NK-92 treated with Interleukin-12 subunit alpha and Interleukin-12 subunit beta, amount 100 ng/mL, for 24 hours (cell line): Measurements from ENCODE around the gene SF1.

Experiments
- DNase-seq: peaks from one replicate; lab custom pipeline; 2025; lab: John Stamatoyannopoulos, UW

The SF1 gene

DNA sequence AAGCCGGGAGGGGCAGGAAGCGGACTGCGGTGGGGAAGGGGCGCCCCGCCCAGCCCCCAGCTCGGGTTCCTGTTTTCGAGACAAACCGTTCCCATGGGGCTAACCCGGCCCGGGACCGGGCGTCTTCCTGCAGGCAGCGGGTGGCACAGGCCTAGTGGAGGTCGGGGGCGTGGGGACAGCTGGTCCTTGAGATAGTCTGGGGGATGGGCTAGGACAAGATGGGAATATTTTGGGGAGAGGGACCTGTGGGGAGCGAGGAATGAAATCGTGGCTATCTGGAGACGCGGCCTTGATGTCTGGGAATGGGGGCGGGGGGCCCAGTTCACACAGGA lies 33.2 kb downstream of the SF1 start:
- DNase-seq: peak; percentile 65

DNA sequence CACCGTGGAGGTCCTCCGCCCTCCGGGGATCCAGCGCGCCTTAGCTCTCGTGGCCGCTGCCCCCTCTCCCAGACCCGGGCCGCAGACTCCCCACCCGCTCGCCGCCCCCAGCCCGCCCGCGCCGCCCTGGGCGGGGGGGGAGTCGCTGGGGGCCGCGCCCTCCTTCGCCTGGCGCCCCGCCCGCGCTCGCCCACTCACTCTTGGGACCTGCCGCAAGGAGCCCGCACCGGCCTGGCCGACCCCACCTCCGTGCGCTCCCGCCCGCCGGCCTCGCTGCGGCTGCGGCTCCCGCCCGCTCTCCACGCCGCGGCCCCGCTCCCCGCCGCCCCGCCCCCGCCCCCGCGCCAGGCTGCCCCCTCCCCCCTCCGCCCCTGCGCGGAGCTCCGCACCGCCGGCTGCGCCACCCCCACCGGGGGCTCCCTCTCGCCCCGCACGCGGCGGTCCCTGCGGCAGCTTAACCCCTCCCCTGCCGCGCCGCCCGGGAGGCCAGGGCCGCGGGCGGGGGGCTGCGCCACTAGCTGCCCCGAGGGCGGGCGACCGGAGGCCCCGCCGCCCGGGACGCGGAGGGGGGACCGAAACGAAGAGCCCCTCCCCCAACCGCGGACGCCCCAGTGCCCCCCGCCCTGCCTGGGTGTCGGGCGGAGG lies 33.7 kb downstream of the SF1 start:
- no peak for DNase-seq

DNA sequence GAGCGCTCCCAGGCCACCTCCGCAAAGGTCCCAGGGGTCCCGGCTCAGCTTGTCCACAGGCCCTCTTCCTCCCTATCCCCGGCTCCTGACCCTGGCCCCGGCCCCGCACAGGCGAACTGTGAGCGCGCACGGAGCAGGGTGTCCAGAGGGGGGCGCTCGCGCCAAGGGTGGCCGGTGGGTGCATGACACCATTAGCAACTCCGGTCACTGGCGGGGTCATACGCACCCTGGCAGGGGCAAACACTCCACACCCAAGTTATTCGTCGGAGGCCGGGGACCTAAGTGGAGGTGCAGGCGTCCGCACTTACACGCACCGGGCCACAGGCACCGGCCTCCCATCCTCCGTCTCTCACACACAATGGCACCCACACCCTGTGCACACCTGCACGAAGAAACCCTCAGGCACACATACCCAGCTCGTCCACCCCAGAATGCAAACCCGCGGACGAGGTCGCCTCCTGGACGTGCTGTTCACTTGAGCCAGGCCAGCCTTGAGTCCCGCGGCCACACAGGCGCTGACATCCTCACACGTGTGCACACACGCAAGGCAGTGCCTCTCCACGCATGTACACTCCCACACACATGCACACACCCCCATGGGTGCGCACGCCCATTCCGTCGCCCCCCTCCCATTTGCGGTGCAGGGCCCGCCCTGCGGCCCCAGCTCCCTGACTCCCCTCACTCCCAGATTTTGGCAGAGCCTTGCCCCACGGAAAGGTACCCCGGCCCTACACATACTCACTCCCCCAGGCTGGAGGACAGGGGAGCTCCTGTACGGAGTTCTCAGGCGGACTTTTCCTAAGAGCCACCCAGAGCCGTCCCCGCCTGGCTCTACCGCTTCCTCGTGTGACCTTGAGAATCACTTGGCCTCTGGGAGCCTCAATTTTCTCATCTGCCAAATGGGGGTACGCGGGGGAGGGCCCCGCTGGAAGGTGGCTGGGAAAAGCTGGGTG lies 34.5 kb downstream of the SF1 start, which contains the start of gene RASGRP2:
RASGRP2 (minus strand) TSS at position 552 of the 953 bp plus-strand sequence. CDS start 1,276 bp downstream, outside the sequence.
- peak; percentile 32 for DNase-seq

DNA sequence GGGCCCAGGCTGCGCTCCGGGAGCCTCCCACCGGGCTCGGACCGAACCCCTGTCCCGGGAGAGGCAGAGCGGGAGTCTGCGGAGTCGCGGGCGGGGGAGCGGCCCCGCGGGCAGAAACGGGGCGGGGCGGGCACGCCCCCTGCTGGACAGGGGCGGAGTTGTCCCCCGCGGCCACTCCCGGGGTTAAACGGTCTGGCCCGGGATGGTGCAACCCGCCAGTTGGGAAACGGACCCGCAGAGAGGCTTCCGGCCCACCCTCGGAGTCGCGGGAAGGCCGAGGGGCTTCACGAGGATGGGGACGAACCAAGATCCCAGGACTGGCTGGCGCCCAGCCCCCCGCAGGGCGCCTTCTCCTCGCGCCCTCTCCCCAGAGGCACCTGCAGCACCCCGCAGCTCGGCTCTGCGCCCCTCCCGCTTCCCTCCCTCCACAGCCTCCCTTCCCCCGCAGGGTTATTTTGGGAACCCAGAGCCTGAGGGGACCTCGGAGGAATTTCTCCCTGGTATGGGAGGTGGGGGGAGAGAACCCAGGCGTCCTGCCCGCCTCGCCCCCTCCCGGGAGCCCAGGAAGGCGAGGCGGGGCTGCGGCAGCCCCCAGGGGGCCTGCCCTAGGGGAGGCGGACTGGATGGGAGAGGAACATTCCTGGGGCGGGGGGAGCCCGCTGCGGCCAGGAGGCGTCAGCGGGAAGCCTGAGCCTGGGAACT lies 35.3 kb downstream of the SF1 start:
- DNase-seq: no peak

DNA sequence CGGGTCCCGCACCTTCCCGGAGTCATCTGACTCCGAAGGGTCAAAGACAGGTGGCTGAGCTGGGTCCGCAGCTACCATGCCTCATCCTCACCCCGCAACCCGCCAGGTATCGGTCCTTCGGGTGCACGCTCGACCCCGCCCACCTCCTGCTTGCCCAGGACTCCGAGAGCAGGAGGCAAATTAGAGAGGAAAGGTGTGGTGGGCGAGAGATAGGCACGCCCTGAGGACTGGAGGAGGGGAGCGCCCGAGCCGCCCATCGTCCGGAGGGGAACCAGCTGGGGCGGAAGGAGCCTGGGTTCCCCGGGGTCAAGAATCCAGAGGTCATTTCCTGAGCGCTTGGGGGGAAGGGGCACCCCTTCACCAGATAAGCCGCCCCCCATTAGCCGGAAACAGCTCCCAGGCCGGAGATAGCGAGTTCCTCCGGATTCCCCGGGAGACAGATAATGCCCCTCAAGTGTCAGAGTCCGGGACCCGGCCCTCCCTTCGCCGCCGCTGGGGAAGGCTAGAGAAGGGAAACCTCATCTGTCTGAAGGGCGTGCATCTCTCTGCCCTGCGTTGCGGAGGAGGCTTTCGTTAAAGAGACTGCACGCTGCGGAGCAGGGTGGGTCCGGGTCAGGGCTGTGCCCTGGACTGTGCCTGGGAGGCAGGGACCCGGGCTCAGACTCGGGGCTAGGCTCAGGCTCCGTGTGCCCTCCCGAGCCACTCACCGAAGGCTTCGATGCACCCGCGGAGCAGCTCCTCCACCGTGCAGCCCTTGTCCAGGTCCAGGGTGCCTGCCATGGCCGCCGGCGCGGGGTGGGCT lies 36.1 kb downstream of the SF1 start:
- no peak for DNase-seq

DNA sequence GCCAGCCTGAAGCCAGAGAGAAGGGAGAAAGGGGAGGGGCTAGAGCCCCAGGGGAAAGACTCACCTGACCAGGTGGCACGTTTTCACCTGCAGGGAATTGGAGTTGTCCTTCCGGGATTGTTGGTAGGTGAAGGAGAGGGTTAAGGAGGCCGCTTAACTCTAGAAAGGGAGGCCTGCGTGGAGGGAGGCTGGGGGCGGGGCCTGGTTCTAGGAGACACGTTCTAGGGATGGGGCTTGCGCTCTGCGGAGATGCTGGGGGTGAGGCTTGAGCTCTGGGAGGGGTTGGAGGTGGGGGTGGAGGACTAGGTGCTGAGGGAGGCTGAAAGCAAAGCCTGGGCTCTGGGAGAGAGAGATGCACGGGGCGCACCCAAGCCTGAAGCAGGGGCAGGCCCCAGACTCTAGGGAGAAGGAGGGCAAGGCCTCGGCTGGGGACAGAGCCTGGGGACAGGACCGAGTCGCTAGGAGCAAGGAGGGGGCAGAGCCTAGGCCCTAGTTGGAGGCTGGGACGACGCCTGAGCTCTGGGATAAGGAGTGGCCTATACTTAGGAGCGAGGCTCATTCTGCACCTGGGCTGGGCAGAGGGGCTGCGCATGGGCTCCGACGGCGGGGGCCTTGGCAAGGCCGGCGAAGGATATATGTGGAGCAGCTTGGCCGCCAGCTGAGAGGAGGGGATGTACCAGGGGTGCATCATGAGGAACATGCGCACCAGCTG lies 36.8 kb downstream of the SF1 start:
- DNase-seq: no peak

DNA sequence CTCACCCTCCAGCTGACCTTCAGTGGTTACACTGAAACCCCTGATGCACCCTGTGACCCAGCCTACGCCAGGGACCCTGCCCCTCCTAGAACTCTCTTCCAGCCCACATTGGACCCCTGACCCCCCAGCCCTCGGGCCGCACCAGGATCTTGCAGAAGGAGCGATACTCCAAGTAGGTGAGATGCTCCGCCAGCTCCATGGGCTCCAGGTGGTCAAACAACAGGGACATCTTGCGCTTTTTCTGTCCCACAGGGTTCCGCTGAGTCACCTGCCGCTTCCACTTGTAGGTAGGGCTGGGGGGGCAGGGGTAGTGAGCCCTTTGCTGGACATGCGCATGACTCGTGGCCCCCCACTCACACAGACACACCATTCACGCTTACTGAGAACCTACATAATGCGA lies 38.5 kb downstream of the SF1 start:
- DNase-seq: no peak

DNA sequence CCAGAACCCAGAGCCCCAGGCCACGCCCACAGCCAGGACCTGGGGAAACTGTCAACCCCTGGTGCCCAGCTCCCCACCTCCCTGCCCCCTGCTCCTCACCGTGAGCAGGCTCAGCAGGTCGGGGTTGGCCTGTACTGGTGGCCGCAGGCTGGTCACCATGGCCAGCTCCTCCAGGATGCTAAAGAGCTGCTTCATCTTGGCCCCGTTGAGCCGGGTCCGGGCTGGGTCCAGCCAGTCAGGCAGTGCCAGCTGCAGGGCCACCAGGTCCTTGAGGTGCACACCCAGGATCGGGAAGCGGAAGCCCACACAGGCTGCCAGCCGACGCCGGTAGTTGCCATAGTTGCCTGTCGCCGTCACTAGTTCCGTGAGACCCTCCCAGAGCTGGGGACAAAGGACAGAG lies 41.7 kb downstream of the SF1 start:
- no peak for DNase-seq

DNA sequence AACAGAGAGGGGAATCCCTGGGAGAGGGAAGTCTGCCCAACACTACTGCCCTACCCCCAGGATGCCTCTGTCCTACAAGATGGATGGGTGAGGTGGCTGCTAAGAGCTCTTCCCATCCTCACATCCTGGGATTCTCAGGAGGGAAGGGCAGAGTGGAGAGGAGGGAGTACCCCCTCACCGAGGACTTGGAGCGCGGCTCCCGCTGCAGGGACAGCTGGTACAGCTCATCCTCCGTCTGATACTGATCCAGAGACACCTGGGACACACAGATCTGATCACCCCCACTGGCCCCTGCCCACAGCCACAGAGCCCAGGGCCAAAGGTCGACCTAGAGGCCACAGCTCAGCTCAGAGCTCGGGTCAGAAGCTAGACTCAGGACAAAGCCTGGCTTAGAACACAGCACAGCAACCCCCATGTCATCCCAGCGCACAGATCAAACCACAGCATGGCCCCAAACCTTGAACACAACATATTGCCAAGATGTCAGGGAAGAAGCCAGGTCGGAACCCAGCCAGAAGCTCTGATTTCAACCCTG lies 42.5 kb downstream of the SF1 start:
- DNase-seq: no peak

DNA sequence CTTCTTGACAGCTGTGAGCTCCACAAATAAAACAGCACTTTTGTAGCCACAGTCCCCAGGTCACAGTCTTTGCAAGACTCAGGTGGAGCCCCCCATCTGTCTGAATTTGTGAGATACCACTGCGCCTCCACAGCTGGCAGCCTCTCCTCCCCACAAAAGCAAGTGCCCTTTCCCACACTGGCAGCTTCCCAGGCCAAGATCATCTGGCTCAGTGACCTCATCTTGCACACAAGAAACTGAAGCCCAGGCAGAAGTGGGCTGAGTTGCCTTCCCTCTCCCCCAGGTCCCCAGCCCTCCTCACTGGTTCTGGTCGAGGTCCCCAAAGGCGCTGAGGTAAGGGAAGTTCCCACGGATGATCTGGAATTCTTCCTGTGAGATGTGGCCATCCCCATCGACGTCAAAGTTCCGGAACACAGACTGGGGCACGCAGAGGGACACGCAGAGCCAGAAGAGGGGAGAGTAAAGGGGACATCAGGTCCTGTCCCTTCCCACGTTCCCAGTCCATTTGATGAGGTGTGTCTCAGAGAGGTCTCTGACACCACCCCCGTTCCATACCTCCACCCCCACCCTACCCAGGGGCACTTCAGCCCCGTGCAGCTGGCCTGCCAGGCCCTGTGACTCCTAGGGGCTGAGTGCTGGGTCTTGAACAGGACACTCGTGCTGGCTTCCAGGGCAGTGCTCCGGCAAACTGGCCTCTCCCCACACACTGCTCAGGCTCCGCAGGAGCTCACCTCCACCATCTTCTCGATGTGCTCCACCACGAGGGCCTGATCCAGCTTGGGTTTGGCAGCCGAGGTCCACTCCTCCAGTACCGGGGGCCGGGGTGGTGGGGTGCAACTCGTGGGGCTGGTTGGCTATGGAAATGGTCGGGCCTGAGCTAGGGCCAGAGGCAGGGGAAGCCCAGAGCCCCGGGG lies 43.3 kb downstream of the SF1 start:
- DNase-seq: no peak

DNA sequence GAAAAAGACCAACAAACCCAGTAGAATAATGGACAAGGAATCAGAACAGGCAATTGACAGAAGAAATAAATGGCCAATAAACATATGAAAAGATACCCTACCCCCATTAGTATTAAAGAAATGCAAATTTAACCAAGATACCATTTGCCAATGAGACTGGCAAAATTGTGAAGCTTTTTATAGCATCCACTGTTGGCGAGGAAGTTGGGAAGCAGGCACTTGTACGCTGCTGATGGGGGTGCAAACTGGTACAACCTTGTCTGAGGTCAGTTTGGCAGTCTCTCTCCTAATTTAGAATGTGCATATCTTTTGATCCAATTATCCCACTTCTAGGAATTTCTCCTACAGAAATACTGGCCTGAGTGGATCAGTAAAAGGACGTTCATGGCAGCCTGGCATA lies 46.7 kb downstream of the SF1 start:
- no peak for DNase-seq

DNA sequence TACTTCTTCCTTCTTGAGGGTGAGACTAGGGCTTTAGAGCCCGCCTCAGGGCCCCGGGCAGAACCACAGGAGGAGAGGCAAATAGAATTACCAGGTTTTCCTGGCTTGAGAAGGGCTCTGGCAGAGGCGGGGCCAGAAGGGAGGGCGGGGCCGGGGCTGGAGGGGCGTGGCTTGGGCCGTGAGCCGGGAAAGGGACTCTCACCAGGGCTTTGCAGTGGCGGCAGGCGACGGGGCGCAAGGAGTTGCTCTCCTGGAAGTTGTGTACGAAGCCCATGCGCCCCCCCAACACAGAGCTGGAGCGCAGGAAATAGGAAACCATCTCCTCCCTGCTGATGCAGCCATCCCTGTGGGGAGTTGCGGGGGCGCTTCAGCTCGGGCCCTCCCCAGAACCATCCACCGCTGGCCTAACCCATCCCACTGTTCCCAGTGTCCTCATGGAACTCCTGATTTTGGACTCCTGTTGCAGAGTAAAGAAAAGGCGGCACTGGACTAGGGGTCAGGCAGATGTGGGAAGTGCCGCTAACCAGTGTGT lies 48.4 kb downstream of the SF1 start:
- no peak for DNase-seq

DNA sequence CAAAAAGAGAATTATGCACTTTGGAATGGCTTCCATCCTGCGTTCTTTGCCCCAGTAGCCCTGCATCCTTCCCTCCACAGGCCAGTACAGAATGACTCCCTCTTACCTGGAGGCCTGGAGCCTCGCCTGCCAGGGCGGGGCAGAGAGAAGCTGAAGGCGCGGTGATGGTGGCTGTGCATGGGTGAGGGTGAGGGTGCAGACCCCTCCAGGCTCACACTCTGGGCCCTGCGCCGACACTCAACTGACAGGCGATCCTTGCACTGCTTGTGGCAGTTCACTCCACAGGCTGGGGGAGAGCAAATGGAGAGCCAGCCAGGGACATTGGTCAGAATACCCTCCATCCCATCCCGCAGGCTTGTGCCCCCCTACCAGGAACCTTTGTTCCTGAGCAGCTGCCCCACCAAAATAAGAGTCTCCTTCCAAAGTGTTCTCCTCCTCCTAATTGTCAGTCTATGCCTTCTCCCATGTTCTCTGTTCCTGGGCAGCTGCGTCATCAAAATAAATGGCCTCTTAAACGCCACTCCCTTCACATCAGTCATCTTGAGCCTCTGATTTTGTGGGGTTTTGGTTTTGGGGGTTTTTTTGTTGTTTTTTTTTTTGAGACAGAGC lies 49.5 kb downstream of the SF1 start:
- DNase-seq: no peak

DNA sequence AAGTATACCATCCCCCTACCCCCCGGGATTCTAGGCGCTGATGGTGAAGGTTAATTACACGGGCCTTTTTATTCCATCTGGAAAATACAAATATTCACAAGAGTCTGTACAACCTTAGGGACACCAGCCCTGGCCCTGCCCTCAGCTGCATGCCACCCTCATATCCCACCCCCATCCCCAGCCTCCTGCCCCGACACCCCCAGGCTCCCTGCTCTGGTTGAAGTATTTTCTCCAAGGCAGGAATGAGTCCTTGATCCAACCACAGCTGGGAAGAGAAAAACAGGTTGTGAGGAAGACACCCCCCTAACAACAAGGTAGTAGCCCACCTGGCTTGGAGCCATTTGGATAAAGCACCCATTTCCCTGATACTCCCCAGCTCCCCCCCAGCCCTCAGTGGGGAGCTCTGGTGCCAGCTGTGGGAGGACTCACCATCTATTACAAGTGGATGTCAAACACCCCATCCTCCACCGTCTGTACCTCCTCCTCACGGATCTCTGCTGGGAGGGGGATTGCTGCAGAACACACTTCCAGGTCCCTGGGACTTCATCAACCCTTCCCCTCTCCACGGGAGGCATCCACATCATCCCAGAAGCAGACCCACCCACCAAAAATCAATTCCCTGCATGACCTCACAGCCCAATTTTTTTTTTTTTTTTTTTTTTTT lies 51.3 kb downstream of the SF1 start:
- no peak for DNase-seq

DNA sequence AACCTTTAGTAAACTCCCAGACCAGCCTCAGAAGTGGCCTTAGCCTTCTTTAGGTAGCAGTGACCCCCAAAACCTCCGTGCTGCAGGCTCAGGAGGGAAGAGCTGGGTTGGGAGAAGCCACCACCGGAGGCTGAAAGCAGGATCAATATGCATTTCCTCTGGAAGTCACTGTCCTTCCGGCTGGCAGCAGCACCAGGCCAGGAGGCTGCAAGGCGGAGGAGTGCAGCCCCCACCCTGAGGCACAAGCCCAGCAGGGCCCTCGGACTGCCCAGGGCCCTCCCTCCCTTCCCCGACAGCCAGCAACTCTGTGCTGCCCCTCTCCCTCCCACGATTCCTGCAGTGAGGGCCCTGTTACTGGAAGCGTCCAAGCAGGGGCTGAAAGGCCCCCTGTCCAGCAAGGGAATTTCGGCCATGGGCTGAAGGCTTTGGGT lies 52.1 kb downstream of the SF1 start:
- DNase-seq: no peak

DNA sequence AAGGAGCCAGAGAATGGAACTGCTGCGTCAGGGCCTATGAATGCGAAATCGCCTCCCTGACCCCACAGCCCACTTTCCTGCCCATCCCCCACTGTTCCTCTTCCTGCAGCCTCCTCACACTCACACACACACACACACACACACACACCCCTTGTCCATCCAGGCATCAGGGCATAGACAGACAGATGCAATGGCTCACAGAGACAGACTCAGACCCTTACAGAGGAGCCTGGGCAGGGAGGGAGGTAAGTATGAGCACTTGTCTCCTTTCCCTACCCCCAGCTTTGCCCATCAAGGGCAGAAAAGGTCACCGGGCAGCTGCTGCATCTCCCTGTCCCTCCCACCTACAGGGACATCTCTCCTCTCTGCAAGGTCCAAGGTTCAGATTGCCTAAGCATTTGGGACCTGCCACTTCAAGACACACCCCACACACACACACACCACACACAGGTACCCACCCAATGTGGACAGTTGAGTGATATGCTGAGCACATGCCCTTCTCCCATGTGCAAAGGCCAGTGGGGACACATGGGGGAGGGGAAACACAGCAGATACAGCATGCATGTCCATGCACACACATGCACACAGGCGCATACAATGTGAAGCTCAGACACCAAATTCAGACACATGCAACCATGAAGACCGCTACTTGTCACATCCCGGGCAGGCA lies 53.3 kb downstream of the SF1 start:
- no peak for DNase-seq

DNA sequence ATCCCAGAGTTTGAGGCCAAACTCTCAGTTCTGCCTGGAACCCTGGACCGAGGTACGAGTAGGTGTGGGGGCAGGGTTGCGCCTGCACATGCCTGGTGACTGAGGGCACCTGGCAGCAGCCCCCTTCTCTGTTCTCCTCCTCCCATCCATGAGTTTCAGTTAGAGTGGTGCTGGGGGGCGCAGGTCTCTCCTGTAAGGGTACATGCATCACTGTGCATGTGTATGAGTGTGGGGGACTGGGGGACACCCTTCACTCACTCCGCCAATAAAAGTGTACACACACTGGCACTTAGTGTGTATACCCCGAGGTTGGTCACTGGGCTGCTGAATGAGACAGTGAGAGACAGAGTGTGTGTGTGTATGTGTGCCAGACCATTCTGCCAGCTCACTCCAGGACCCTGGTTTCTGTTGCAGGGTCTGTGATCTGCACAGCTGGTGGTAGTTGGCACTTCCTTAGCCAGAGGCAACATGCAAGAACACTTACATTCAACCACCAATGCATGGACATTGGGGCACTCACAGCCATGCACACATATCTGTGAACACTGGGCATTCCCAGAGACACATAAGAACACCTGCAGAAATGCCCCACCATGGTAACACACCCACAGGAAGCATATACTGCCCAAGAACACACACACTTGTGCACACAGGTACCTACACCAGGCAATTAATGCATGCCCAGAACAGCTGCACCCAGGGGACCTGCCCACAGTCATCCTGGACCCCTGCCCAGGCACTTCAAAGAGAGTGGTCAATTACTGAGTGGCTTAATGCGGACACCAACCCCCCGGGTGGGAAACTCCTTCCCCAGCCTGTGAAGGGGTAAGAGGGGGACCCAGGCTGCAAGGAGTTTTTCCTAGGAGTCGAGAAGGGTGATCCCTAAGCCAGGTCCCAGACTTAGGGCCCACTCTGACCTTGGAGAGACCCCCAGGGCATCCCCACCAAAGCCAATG lies 54.2 kb downstream of the SF1 start:
- no peak for DNase-seq
